Esophagus muscularis mucosa (tissue), 4 donors: ENCODE measurements around the gene GPC6. TPM values are rescaled to one million over a fixed set of nuclear protein-coding genes. Genes with fewer than 3 reads are reported as not detected.

ENCODE experiments used
- DNase-seq: peaks from one replicate; pipeline ENCODE4 v3.0.0-alpha.2; 2017; ENCODE audit errors: extremely low spot score
- H3K27ac ChIP-seq, 4 donors: fragments of 200-600 bp; sonication (generic); replicated peaks in 1 of 4; 1 replicate in 3 of 4; 2 replicates in 1 of 4; pipeline ENCODE4 v1.5.1; 2016 to 2019; ENCODE audit warnings: mild to moderate bottlenecking in 1 of 4
- H3K27me3 ChIP-seq, 4 donors: fragments of 200-600 bp; sonication (generic); one replicate each; pipeline versions ENCODE4 v1.5.1 to v1.6.0; 2016 to 2019
- H3K36me3 ChIP-seq, 4 donors: fragments of 200-600 bp; sonication (generic); one replicate each; pipeline ENCODE4 v1.5.1; 2016 to 2019
- H3K4me1 ChIP-seq, 4 donors: fragments of 200-600 bp; sonication (generic); one replicate each; pipeline ENCODE4 v1.5.1; 2016 to 2019
- H3K4me3 ChIP-seq, 4 donors: fragments of 200-600 bp; sonication (generic); 1 replicate in 2 of 4; 2 replicates in 2 of 4; pipeline ENCODE4 v1.5.1; 2016 to 2019; ENCODE audit warnings: mild to moderate bottlenecking in 4 of 4, moderate library complexity in 1 of 4
- H3K9me3 ChIP-seq, 4 donors: fragments of 200-600 bp; sonication (generic); 1 replicate in 3 of 4; 2 replicates in 1 of 4; pipeline ENCODE4 v1.5.1; 2016 to 2019
- EP300 ChIP-seq: sonication (generic); formaldehyde crosslinking; IDR thresholded peaks from one replicate; pipeline ENCODE4 v1.6.1; 2017; ENCODE audit warnings: antibody characterized with exemption
- POLR2A ChIP-seq: fragments of 450-650 bp; IDR thresholded peaks from one replicate; pipeline ENCODE4 v1.6.1; 2017; ENCODE audit warnings: antibody characterized with exemption, moderate library complexity, mild to moderate bottlenecking, low read depth
- POLR2AphosphoS5 ChIP-seq, 2 donors: sonication (generic); formaldehyde crosslinking; IDR thresholded peaks; one replicate each; pipeline ENCODE4 v1.6.1; 2017; ENCODE audit warnings: antibody characterized with exemption in 2 of 2
- WGBS: methylation state at CpG from one replicate; pipeline ENCODE4 v1.1.5; 2018; 5-methylcytosine and 5-hydroxymethylcytosine counted together
- intact Hi-C: fragments of 100-400 bp; cut with DNase I; formaldehyde crosslinking; loops from one replicate; pipeline ENCODE4 v1.15.1; 2023
- total RNA-seq, 4 donors: library from RNA; depleted of rRNA; stranded (reverse); fragments of >200 nt; gene quantifications; one replicate each; pipeline versions ENCODE4 v1.1.0 to v1.2.1, GENCODE V29; 2016
- TF ChIP-seq, protein P1 (sequence below), 3 experiments: fragments of 200-600 bp in 2 of 3; fragments of 450-650 bp in 1 of 3; sonication (generic) in 2 of 3; IDR thresholded peaks; one replicate each; pipeline ENCODE4 v1.5.1; 2017 to 2019; ENCODE audit warnings: antibody characterized with exemption in 3 of 3, mild to moderate bottlenecking in 2 of 3, moderate library complexity in 1 of 3

The GPC6 gene
- total RNA-seq, 4 donors from 2014 or later: 6.5 to 17.2 (median 13.5) TPM

DNA sequence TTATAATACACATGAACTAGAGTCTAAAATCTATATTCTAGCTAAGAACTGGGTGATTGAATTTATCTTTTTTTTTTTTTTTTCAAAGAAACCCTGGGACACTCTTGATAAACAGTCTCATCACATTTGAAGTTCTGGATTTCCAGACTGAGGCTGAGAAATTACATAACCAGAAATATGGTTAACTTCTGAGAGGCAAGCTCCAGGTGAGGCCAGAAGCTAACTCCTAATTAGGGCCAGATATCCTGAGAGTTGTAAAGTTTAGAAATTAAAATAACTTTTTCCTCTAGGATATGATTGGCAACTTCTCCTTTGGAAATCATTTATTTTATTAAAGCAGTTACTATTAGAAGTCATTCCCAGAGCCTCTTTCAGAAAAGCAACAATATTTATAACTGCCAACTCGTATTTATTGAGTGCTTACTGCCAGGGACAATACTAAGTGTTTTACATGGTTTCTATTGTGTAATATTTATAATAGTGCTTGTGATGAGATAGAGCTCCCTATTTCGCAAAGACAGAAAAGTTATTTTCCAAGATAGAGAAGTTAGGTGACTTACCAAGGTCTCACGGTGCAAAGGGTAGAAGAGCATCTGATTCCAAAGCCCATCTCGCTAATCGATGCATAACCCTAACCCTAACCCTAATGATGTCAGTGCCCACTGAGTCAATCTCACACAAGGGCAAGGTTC lies 1065.2 kb downstream of the GPC6 start:
- Histone ChIP-seq H3K27me3 (no peaks in the 10 kb centered on the region), H3K4me1 (no peaks in the 10 kb centered on the region), H3K4me3 (no peak overlapping the region), H3K9me3 (no peaks in the 10 kb centered on the region), H3K27ac (no peak overlapping the region), H3K36me3 (no peaks in the 10 kb centered on the region)
- TF ChIP-seq EP300: no peak
- TF ChIP-seq POLR2AphosphoS5 (IDR thresholded peaks at IDR 0.05): no peak
- TF ChIP-seq POLR2A: no peak
- TF ChIP-seq, protein P1, sequence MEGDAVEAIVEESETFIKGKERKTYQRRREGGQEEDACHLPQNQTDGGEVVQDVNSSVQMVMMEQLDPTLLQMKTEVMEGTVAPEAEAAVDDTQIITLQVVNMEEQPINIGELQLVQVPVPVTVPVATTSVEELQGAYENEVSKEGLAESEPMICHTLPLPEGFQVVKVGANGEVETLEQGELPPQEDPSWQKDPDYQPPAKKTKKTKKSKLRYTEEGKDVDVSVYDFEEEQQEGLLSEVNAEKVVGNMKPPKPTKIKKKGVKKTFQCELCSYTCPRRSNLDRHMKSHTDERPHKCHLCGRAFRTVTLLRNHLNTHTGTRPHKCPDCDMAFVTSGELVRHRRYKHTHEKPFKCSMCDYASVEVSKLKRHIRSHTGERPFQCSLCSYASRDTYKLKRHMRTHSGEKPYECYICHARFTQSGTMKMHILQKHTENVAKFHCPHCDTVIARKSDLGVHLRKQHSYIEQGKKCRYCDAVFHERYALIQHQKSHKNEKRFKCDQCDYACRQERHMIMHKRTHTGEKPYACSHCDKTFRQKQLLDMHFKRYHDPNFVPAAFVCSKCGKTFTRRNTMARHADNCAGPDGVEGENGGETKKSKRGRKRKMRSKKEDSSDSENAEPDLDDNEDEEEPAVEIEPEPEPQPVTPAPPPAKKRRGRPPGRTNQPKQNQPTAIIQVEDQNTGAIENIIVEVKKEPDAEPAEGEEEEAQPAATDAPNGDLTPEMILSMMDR (IDR thresholded peaks at IDR 0.05): no peak
- 93% methylated on average over 5 of the region's 5 CpGs for WGBS
- intact Hi-C loops: no loop called here
- DNase-seq: no peak

DNA sequence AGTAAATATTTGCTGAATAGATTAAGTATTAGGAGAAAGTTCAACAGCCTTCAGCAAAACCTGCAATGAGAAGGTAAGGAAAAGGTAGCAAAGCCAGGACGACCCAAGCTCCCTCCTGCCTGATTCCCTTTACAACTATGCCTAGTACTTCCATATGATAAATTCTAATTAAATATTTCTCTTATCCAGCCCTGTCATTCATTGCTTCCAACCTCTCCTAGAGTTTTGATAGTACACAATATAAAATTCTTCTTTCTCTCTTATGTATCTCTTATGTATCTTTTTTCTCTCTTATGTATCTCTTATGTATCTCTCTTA lies 1065.7 kb downstream of the GPC6 start:
- Histone ChIP-seq H3K27me3 (no peaks in the 10 kb centered on the region), H3K4me1 (no peaks in the 10 kb centered on the region), H3K36me3 (no peaks in the 10 kb centered on the region), H3K27ac (no peak overlapping the region), H3K9me3 (no peaks in the 10 kb centered on the region), H3K4me3 (no peak overlapping the region)
- WGBS: 79% methylated on average over 1 of the region's 1 CpG
- intact Hi-C loops: no loop called here
- DNase-seq: no peak
- no peak for TF ChIP-seq EP300
- TF ChIP-seq POLR2A: no peak
- TF ChIP-seq, protein P1 (IDR thresholded peaks at IDR 0.05): no peak
- TF ChIP-seq POLR2AphosphoS5 (IDR thresholded peaks at IDR 0.05): no peak

DNA sequence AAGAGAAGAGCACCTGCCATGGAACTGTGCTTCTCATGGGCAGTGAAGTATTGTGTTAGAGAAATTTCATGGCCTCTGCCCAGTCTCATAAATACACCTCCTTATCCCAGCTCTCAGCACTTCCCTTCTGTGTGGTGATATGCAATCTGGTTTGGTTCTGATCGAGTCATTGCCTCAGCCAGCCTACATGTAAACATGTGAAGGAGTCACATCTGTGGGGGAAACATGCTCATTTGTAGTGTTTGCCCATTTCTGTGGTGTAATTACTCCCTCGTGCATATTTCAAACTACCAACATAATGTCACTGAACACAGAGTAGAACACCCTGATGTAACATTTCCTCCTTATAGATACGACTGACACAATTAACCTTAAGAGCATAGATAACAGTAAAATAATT lies 1069.9 kb downstream of the GPC6 start:
- intact Hi-C loops: no loop called here
- Histone ChIP-seq H3K27me3 (no peaks in the 10 kb centered on the region), H3K9me3 (no peaks in the 10 kb centered on the region), H3K4me1 (no peaks in the 10 kb centered on the region), H3K27ac (no peak overlapping the region), H3K36me3 (no peaks in the 10 kb centered on the region), H3K4me3 (no peak overlapping the region)
- TF ChIP-seq POLR2AphosphoS5 (IDR thresholded peaks at IDR 0.05) (no peak), POLR2A (no peak), EP300 (no peak)
- TF ChIP-seq, protein P1 (IDR thresholded peaks at IDR 0.05): no peak
- whole genome bisulfite sequencing: 87% methylated on average over 3 of the region's 3 CpGs
- no peak for DNase-seq

DNA sequence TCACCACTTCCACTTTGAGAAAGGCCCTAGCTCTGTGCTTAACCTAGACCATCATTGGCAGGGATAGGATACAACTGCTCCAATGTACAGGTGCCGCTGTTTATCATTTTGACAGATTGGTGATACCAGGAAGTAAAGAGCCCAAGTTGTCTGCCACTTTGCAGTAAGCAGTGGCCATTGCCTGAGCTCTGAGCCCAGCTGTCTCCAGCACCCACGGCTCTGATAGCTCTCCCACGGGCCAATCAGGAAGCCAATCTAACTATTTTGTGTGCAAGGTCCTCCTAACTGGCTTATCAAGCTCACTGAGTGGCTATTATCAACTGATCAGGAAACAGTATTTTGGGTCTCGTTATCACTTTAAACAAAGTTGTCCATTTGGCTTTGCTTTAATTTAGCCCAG lies 1071.7 kb downstream of the GPC6 start:
- DNase-seq: no peak
- H3K4me1 ChIP-seq: no peaks in the 10 kb centered on the region
- 78% methylated on average over 4 of the region's 4 CpGs for WGBS
- TF ChIP-seq POLR2AphosphoS5 (IDR thresholded peaks at IDR 0.05): no peak
- TF ChIP-seq POLR2A: no peak
- TF ChIP-seq, protein P1 (IDR thresholded peaks at IDR 0.05): no peak
- TF ChIP-seq EP300: no peak
- H3K9me3 ChIP-seq: no peaks in the 10 kb centered on the region
- no peaks in the 10 kb centered on the region for H3K27me3 ChIP-seq
- no peaks in the 10 kb centered on the region for H3K36me3 ChIP-seq
- intact Hi-C loops: no loop called here
- no peak overlapping the region for H3K4me3 ChIP-seq
- H3K27ac ChIP-seq: no peak overlapping the region

DNA sequence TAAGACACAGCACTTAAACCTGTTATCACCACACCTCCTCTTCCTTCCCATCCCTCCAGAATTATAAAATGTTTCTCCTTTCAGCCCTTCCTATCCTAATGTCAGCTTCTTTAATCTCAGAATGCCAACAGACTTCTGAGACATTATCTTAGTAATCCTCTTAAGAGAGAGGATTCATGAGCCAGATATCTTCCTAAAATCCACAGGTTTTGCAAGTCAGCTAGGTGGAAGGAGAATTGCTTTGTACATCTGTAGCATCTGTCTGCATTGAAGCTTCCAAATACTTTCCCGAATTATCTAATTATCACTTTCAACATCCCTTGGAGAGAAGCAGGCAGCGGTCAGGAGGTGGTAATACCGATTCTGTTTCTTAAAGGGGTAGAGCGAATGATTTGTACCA lies 1073.8 kb downstream of the GPC6 start:
- WGBS: 76% methylated on average over 4 of the region's 4 CpGs
- Histone ChIP-seq H3K4me3 (no peak overlapping the region), H3K27ac (no peak overlapping the region), H3K9me3 (no peaks in the 10 kb centered on the region), H3K36me3 (no peaks in the 10 kb centered on the region), H3K27me3 (no peaks in the 10 kb centered on the region), H3K4me1 (peaks cover 0 to 6% (median 2%) of the 10 kb centered on the region in 4 donors)
- TF ChIP-seq, protein P1 (IDR thresholded peaks at IDR 0.05): no peak
- TF ChIP-seq POLR2A (no peak), EP300 (no peak), POLR2AphosphoS5 (IDR thresholded peaks at IDR 0.05) (no peak)
- intact Hi-C loops: no loop called here
- DNase-seq: no peak
